HG03457 (cell line): ENCODE data around the gene HHIPL1.

Source experiments
- ATAC-seq: cut with Tn5 transposase; IDR thresholded peaks from one replicate; pipeline ENCODE4 v1.9.1; 2021; ENCODE audit warnings: moderate number of reproducible peaks; ENCODE audit not compliant: unreplicated experiment

The HHIPL1 gene

GRCh38 chr14:99687284-99688209 lies 42.6 kb downstream of the HHIPL1 start:
- ATAC-seq: no peak

- no peak for ATAC-seq
These were observed 43.3 kb downstream of the HHIPL1 start for GRCh38 chr14:99688210-99688581.

GRCh38 chr14:99688629-99689028 lies 43.7 kb downstream of the HHIPL1 start:
- ATAC-seq: no peak

GRCh38 chr14:99689266-99690236 lies 44.6 kb downstream of the HHIPL1 start:
- no peak for ATAC-seq

- ATAC-seq: no peak
These were observed 45.7 kb downstream of the HHIPL1 start for GRCh38 chr14:99690636-99691035.

- no peak for ATAC-seq
These were observed 46.4 kb downstream of the HHIPL1 start for GRCh38 chr14:99691111-99691885.

GRCh38 chr14:99693918-99694317 lies 49.0 kb downstream of the HHIPL1 start:
- ATAC-seq: no peak

GRCh38 chr14:99696929-99697328 lies 52.0 kb downstream of the HHIPL1 start:
- no peak for ATAC-seq

- ATAC-seq: no peak
These were observed 53.3 kb downstream of the HHIPL1 start for GRCh38 chr14:99698236-99698635.

GRCh38 chr14:99698642-99699041 lies 53.7 kb downstream of the HHIPL1 start:
- no peak for ATAC-seq

GRCh38 chr14:99699085-99699760 lies 54.3 kb downstream of the HHIPL1 start:
- ATAC-seq: no peak

GRCh38 chr14:99699861-99700260 lies 54.9 kb downstream of the HHIPL1 start:
- ATAC-seq: no peak

GRCh38 chr14:99700379-99700778 lies 55.5 kb downstream of the HHIPL1 start:
- no peak for ATAC-seq

- ATAC-seq: no peak
These were observed 56.3 kb downstream of the HHIPL1 start for GRCh38 chr14:99701260-99701659.

- ATAC-seq: no peak
These were observed 57.2 kb downstream of the HHIPL1 start for GRCh38 chr14:99702115-99702514.

GRCh38 chr14:99703381-99703780 lies 58.5 kb downstream of the HHIPL1 start:
- ATAC-seq: no peak

- ATAC-seq: no peak
These were observed 59.1 kb downstream of the HHIPL1 start for GRCh38 chr14:99704037-99704436.

GRCh38 chr14:99706107-99706900 lies 61.4 kb downstream of the HHIPL1 start:
- no peak for ATAC-seq

GRCh38 chr14:99707420-99707819 lies 62.5 kb downstream of the HHIPL1 start:
- no peak for ATAC-seq
